GM19397 (cell line): ENCODE measurements around the gene PTK6.

Experiments
- ATAC-seq: cut with Tn5 transposase; IDR thresholded peaks from one replicate; pipeline ENCODE4 v1.9.1; 2021; ENCODE audit warnings: mild to moderate bottlenecking, moderate library complexity; ENCODE audit not compliant: unreplicated experiment

Gene PTK6

GRCh38 chr20:63570281-63571086, 33.3 kb upstream of the PTK6 start:
- no peak for ATAC-seq

DNA sequence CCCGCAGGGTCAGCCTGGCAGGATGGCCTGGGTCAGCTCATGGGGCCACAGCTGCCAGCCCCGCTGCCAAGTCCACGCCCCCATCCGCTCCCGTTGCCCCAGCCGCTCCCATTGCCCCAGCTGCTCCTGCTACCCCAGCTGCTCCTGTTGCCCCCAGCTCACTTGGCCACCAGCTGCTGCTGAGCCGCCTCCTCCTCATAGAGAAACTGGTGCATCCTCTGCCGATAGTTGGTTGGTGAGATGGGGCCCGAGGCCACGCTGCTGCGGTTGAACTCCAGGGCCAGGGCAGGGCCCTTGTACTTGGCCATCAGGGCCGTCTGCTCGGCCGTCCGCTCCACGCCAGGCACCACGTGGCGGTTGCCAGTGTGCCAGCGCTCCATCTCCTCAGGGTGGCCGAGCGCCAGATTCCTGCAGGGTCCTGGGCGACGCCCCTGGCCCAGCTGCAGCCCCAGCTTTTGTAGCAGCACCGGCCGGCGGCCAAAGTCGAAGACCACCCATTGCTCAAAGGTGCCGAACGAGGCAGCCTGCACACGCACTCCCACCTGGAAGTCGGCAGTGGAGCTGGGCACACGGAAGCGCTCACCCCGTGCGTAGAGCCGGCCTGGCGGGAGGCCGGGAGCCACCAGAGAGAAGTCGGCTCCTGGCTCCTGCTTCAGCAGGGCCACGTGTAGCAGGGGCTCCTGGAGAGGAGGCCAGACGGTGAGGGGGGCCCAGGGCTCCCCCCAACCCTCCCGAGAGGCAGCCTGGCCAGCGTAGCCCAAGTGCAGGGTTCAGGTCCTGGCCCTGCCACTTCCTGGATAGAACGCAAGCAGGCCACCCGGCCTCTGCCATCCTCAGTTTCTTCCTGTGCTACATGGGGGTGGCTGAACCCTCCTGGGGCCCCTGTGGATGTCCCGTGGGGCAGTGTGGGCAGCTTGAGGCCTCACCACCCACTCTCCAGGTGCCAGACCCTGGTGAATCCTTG, 32.1 kb upstream of the PTK6 start:
- no peak for ATAC-seq

DNA sequence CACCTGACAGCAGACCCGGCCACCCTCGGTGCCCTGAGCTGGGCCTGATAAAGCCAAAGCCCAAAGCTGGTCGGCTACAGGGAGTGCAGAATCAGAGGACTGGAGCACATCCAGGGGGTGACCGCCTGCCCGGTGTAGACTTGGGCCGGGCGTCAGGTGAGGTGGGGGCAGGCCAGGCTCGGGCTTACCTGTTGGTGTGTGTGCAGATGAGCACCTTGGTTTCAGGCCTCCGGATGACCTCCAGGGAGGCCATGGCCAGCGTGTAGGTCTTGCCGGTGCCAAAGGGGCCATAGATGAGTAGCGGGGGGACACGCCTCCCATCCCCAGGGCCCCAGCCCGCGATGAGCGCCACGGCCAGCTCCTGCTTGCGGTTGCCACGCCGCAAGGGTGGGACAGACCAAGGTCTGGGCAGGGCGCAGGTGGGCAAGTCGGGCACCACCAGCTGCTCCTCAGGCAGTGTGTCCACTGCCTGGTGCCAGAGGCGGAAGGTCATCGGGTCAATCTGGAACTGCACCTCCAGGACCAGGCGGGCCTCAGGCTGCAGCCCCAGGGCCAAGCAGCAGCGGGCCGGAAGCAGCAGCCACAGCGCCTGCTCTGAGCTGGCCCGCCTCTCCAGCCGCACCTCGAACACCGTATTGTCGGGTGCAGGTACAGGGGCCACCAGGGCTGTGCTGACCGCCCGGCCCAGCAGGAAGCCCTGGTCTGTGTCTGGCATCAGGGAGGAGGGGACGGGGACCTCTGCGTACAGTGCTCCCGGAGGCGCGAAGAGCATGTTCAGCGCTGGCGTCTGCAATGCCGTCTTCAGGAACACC, 31.2 kb upstream of the PTK6 start:
- ATAC-seq = peak; percentile 13

GRCh38 chr20:63567386-63568169, 30.4 kb upstream of the PTK6 start:
- peak; percentile 64 for ATAC-seq

DNA sequence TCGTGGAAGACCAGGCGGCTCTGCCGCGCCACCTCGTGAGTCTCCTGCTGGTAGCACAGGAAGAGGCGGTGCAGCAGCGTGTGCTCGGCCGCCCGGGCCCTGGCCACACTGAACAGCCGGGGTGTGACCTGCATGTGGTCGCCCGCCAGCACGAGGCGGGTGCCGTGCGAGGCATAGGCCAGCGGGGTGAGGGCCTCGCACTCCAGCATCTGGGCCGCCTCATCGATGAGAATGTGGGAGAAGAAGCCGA, 29.9 kb upstream of the PTK6 start:
- ATAC-seq = no peak

- no peak for ATAC-seq
These were observed 29.4 kb upstream of the PTK6 start for GRCh38 chr20:63566395-63567135.

- no peak for ATAC-seq
These were observed 28.6 kb upstream of the PTK6 start for GRCh38 chr20:63565699-63566335.

- ATAC-seq = no peak
These were observed 28.0 kb upstream of the PTK6 start for GRCh38 chr20:63565021-63565698.

- no peak for ATAC-seq
These were observed 27.0 kb upstream of the PTK6 start for GRCh38 chr20:63564036-63564810.

DNA sequence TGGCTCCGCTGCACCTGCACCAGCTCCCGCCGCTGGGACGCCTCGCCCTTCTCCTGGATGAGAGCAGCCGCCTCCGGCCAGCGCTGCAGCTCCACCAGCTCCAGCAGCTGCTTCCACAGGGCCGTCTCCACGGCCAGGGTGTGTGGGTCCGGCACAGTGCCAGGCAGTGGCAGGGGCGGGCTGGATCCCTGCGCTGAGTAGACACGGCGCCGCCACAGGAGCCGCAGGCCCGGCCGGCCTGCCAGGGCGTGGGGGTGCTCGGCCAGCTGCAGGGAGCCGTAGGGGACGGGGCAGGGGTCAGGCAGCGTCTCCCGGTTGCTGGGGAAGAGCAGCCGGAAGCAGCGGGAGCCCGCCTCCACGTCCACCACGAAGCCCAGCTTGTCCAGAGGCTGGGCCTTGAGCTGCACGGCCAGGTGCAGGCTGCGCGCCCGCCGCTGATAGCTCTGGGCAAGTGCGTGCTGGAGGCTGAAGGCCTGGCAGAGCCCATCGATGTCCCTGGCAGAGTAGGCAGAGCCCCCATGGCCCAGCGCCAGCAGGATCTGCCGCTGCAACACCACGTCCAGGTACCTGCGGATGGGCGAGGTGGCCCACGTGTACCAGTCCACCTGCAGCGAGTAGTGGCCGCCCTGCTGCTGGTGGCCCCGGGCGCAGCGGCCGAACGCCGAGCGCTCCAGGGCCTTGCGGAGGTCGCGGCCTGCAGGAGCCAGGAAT, 26.2 kb upstream of the PTK6 start:
- no peak for ATAC-seq

DNA sequence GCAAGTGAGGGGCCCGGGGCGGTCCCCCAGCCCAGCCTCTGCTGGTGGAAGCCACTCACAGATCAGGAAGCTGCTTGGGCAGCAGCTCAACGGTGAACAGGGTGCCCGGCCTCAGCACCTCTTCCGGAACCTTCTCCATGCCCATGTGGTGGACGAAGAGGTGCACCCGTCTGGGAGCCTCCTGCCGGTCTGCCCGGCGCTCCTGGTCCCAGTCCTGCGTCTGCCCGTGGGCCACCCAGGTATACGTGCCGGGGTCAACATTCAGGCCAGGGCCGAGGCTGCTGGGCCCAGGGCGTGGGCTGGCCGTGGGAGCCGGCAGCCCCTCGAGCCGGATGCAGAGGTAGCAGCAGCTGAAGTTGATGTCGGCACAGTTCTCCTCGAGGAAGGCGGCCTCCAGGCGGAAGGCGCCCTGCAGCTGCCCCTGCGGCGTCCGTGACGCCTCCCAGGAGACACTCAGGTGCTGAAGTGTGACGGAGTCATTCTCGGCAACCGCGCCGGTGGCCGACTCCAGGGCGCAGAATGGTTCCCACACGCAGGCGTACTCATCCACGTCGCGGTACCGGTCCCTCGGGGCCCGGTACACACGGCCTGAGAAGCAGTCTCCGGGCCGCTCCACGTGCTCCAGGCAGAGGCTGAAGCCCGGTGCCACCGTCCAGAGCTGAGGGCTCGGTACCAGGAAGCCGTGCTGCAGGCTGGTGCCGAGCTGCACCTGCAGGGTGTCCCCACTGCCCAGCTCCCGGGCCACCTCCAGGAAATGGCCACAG, 25.5 kb upstream of the PTK6 start:
- ATAC-seq = no peak

DNA sequence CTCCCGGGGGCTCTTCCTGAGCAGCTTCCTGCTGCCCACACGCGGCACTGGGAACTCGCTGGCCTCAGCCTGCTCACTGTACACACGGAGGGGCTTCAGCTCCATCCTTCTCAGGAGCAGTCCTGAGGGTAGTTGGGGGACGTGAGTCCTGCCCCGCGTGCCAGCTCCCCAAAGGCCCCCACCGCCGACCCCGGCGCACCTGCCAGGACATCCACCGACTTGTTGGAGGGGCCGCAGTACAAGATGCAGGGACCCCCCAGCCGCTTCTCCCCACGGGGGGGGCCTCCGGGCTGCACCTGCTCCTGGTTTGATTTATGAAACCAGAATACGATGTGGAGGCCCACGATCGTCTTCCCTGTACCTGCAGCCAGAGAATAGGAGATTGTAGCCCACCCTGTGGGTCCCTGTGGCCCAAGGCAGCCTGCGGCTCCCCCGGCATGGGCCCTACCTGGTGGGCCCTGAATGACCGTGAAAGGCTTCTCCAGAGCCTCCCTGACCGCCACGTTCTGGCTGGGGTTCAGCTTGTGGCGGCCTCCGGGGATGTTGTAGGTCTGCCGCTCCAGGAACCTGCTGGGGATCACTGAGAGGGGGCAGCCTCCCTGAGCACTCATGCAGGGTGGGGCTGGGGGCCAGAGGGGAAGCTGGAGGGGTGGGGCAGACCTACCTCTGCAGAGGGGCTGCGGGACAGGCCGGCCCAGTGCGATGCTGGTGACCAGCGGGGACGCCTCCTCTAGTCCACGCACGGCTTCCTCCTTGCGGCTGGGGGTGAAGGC, 24.6 kb upstream of the PTK6 start:
- no peak for ATAC-seq

DNA sequence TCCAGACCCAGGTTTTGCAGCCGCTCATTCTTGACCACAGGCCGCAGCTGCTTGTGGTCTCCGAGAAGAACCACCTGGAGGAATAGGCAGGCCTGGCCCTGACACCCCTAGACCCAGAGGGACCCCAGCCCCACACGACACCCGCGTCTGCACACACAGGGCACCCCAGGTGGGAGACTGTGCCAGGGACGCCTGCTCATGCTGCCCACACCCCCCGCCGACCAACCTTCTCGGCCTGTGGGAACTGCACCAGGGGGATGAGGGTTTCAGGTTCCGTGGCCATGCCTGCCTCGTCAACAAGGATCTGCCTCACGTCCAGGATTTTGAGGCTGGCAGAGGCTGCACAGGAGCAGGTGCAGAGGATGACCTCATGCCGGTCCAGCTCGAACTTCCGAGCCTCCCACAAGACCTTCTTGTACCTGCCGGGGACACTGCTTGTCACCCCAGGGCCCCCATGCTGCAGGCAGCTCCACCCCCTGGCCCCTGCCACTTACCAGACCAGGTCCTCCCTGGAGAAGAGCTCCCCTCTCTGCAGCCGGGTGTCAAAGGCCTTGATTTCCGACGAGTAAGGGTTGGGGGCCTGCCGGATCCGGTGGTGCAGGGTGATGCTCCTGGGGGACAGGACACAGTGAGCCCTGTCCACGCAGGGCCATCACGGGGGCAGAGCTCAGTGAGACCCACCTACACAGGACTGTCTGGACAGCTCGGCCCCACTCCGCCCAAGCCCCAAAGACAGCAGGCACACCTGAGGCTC, 23.9 kb upstream of the PTK6 start:
- ATAC-seq = no peak

- ATAC-seq = no peak
These were observed 23.2 kb upstream of the PTK6 start for GRCh38 chr20:63560333-63560805.
